T-helper 1 cell treated with Interleukin-12 subunit alpha and Interleukin-12 subunit beta and Interleukin-4 antibody, amounts not matched to agents 30 ng/mL and 1 ng/mL, for 36 hours (primary cell): ENCODE data around the gene PTAR1. TPM values are rescaled to one million over a fixed set of nuclear protein-coding genes. Genes with fewer than 3 reads are reported as not detected.

Experiments
- intact Hi-C: fragments of 100-400 bp; cut with micrococcal nuclease; formaldehyde crosslinking; loops from one replicate; pipeline ENCODE4 v1.15.1; 2024
- total RNA-seq: library from RNA; stranded (reverse); gene quantifications from 2 replicates; pipeline ENCODE4 v1.2.3, GENCODE V29; 2022

PTAR1 gene
- total RNA-seq, 1 donor from 2014 or later = 51.3 TPM

DNA sequence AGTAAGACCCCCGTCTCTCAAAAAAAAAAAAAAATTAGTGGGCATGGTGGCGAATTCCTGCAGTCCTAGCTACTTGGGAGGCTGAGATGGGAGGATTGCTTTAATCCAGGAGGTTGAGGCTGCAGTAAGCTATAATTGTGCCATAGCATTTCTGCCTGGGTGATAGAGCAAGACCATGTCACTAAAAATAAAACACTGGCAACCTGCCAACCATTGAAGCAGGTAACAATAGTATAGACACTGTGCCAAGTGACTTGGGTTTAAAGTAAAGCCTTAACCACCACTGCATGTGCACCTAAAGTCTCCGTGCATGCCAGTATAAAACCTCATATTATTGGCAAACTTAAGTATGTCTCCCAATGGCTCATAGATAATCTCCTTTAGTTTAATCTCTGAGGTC lies 84.2 kb downstream of the PTAR1 start:
- intact Hi-C loops = loop anchor here (10.0 kb wide), 1 partner anchor 251 kb away; no protein-coding TSS in a partner anchor

DNA sequence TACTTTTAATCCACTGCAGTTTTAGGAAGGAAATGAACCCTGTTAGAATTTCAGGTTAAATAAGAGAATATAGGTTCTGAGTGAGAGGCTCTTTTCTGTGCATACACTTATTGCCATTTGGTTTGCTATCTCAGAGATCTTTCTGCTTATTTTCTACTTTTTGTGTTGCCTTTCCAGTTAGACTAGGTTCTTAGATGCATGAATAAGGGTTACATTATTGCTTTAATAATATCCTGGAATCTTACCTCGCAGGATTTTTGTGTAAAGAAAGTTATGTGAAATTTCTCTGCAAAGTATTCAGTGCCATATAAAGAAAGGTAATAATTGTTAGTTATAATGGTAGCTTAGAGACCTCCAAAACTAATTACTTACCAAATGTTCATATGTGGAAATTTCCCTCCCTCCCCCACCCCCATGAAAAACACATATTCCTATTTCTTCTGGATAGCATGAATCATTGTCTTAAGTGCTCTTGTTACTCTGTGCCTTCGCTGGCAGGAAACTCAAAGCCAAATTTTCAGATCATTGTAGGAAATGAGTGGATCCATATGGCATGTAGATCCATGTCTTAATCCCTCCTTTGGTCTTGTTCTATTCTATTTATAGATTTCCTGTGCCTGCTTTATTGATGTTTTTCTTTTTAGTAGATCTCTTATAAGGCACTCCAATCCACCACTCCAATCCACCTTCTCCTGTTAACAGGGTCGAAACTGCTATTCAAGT lies 84.9 kb downstream of the PTAR1 start:
- intact Hi-C loops = loop anchor here (10.0 kb wide), 1 partner anchor 250 kb away; no protein-coding TSS in a partner anchor

DNA sequence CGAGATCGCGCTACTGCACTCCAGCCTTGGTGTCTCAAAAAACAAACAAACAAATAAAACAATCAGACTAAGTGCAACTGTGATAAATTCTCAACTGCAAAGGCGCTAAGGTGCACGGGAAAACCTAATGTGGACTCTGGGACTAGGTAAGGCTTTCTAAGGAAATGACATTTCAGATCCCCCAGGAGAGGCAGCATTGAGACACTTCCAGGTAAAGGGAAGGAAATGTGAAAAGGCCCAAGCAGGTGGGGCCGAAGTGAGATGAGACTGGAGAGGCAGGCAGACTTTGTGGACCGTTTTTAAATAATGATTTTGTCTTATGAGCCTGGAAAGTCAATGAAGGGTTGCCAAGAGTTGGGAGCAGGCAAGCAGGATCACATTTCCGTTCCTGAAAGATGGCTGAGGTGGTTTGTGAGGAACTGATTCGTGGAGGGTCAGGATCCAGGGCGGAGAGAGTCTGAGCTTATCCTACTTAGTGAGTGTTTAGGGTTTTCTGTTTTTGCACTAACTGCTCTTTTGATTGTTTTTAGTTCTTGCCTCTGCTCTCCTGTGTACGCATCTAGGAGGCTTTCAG lies 85.6 kb downstream of the PTAR1 start:
- intact Hi-C loops = loop anchor here (10.0 kb wide), 1 partner anchor 249 kb away; no protein-coding TSS in a partner anchor

DNA sequence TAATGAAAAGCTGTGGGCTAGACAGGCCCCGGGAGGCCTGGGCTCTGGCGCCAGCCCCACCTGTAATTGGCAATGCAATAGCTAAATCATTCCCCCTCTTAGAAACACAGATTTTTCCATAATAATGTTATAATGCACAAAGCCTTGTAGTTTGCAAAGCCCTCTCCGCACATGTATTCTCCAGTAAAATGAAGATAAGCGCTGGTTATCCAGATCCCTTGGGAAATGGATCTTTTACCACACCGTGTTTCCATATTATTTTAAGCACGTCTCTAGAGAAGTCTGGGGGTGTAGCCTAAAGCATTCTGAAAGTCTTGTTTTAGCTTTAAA lies 86.5 kb downstream of the PTAR1 start:
- intact Hi-C loops = loop anchor here (1.0 to 10.0 kb wide), 4 partner anchors 136 to 248 kb away; no protein-coding TSS in a partner anchor

- intact Hi-C loops = loop anchor here (1.0 to 10.0 kb wide), 5 partner anchors 88 to 248 kb away; partner anchors contain the start of gene PTAR1
Observed at GRCh38 chr9:69672596-69673310, 87.1 kb downstream of the PTAR1 start.

- intact Hi-C loops = loop anchor here (1.0 to 10.0 kb wide), 3 partner anchors 88 to 247 kb away; partner anchors contain the start of gene PTAR1
Observed at GRCh38 chr9:69671879-69672595, 87.8 kb downstream of the PTAR1 start, which contains the start of gene APBA1. Gene APBA1, minus strand, starts transcription at chr9:69672371.

DNA sequence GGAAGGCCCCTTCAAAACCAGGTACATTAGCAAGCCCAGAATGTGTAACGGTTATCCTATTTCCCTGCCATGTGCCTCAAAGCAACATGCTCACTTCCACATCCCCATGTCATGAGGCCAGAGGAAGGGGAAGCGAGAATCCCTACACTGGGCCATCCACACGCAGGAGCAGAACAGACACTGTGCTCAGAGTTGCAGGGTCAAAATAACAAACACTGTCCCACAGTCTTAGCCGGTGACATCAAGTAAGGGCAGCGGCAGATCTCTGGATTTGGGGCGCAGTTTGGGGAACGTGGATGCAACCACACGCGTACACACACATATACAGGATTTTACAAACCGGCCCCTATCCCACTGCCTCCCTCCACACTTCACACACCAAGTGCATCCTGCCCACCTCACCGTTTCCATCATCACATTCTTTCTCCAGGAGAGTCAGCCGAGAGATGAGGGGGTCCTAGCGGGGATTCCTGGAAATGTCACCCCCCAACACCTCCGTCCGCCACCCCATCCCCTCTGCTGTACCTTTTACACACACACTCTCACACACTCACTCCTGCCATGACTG lies 88.4 kb downstream of the PTAR1 start:
- intact Hi-C loops = loop anchor here (10.0 kb wide), 1 partner anchor 247 kb away; no protein-coding TSS in a partner anchor

DNA sequence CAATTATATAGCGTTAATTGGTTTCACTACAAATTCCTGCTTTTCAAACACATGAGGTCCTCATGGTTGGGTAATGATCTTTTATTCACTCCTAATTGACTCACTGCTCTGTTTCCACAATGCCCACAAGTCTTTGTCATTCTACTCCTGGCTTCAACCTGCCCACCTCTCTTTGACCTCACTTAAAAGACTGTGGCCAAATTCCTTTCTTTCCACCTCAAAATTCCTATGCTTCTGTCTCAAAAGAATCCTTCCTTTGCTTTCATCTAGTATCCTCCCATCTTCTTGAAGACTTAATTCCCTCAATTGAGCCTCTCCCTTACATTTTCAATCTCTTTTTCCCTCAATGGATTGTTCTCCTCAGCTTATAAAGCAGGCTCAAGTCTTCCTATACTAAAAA lies 92.5 kb downstream of the PTAR1 start:
- intact Hi-C loops = no loop called here

DNA sequence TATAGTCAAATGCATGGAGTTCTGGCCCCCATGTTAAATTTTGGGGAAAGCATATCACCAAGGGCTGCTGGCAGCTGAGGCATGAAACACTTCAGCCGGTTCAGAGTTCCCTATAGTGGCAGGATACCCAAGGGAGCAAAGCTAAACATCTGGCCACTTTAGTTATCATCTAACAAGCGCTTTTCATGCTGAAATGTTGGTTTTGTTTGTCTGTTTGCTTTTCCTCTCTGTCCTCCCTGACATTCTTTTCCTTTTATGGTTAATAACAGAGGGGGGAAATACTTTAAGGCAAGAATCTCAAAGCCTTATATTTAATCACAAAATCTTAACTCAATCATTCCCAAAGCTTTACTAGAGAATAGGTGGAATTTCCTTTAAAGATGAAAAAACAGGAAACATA lies 99.5 kb downstream of the PTAR1 start:
- intact Hi-C loops = no loop called here

Other genes starting within 250 kb of the PTAR1 start
- gene APBA1, start 87.6 kb downstream of the PTAR1 start, total RNA-seq = 12.8 and 14.9 TPM in 2 replicates
- gene CFAP95, start 60.8 kb upstream of the PTAR1 start, total RNA-seq = not detected in 2 replicates